PFSK-1 (cell line): Measurements from ENCODE around the gene DPP4.

Experiments used
- POLR2AphosphoS5 ChIP-seq: IDR thresholded peaks from 2 replicates; pipeline ENCODE4 v1.6.1; 2012; ENCODE audit warnings: low read depth, mild to moderate bottlenecking, control low read depth, low read length, moderate library complexity
- REST ChIP-seq, 2 experiments: IDR thresholded peaks; 2 replicates each; pipeline versions ENCODE4 v1.6.1 to v1.8.0; 2011 to 2012; ENCODE audit warnings: low read depth in 2 of 2, low read length in 2 of 2, control low read depth in 1 of 2, inconsistent platforms in 1 of 2, mild to moderate bottlenecking in 1 of 2, moderate library complexity in 1 of 2; ENCODE audit not compliant: insufficient read depth in 1 of 2
- SIN3A ChIP-seq: IDR thresholded peaks from 2 replicates; pipeline ENCODE4 v1.6.1; 2012; ENCODE audit warnings: mild to moderate bottlenecking, low read length, moderate library complexity, borderline replicate concordance; ENCODE audit not compliant: insufficient read depth

GRCh38 chr2:162099836-162100235 lies 25.8 kb upstream of the DPP4 start:
- no peak for TF ChIP-seq POLR2AphosphoS5
- TF ChIP-seq REST (IDR thresholded peaks at IDR 0.05; ENCODE audit: insufficient read depth in 1 of 2, low read depth in 2 of 2, low read length in 2 of 2): no peak
- TF ChIP-seq SIN3A: no peak
